HG03442 (cell line): Measurements from ENCODE around the gene ARID4B.
"Not testable (repeated sequence)": the region's sequence is repeated elsewhere in the genome, so short reads cannot be mapped to it uniquely, and the experiment has no call there.

Source experiments
- ATAC-seq: cut with Tn5 transposase; IDR thresholded peaks from one replicate; pipeline ENCODE4 v1.9.1; 2021; ENCODE audit warnings: mild to moderate bottlenecking, moderate library complexity; ENCODE audit not compliant: unreplicated experiment

Gene ARID4B

GRCh38 chr1:235297579-235297978 is 30.4 kb downstream of the ARID4B start:
- no peak for ATAC-seq

- ATAC-seq = no peak
Observed at GRCh38 chr1:235296729-235297128, 31.2 kb downstream of the ARID4B start.

- ATAC-seq = no peak
Observed at GRCh38 chr1:235295902-235296350, 32.1 kb downstream of the ARID4B start.

- no peak for ATAC-seq
Observed at GRCh38 chr1:235293322-235293942, 34.5 kb downstream of the ARID4B start.

GRCh38 chr1:235292790-235293189 is 35.2 kb downstream of the ARID4B start:
- ATAC-seq = no peak

GRCh38 chr1:235291599-235292091 is 36.3 kb downstream of the ARID4B start:
- no peak for ATAC-seq

- ATAC-seq = no peak
Observed at GRCh38 chr1:235290740-235291502, 37.1 kb downstream of the ARID4B start.

- ATAC-seq = no peak
Observed at GRCh38 chr1:235289859-235290739, 37.9 kb downstream of the ARID4B start.

- ATAC-seq = no peak
Observed at GRCh38 chr1:235287208-235287882, 40.6 kb downstream of the ARID4B start.

GRCh38 chr1:235286667-235287066 is 41.3 kb downstream of the ARID4B start:
- ATAC-seq = no peak

GRCh38 chr1:235284231-235284769 is 43.7 kb downstream of the ARID4B start:
- no peak for ATAC-seq

- not testable (repeated sequence) for ATAC-seq
Observed at GRCh38 chr1:235283636-235284035, 44.3 kb downstream of the ARID4B start.

- no peak for ATAC-seq
Observed at GRCh38 chr1:235280467-235280866, 47.5 kb downstream of the ARID4B start.

GRCh38 chr1:235279694-235280093 is 48.3 kb downstream of the ARID4B start:
- ATAC-seq = no peak

- ATAC-seq = no peak
Observed at GRCh38 chr1:235278915-235279292, 49.1 kb downstream of the ARID4B start.

- no peak for ATAC-seq
Observed at GRCh38 chr1:235278233-235278914, 49.6 kb downstream of the ARID4B start.

- no peak for ATAC-seq
Observed at GRCh38 chr1:235277709-235278108, 50.3 kb downstream of the ARID4B start.

- ATAC-seq = no peak
Observed at GRCh38 chr1:235275836-235276235, 52.1 kb downstream of the ARID4B start.

- peak; percentile 71 for ATAC-seq
Observed at GRCh38 chr1:235275223-235275622, 52.8 kb downstream of the ARID4B start.

GRCh38 chr1:235272851-235273250 is 55.1 kb downstream of the ARID4B start:
- ATAC-seq = no peak
